Nephron progenitor cell (in vitro differentiated cells): ENCODE results near the gene CPNE2.

Experiments
- DNase-seq: peaks from one replicate; pipeline ENCODE4 v3.0.0; 2021
- H3K27ac Mint-ChIP-seq: 2 replicates; pipeline ENCODE4 v1.8.0; 2021; ENCODE audit warnings: mild to moderate bottlenecking, moderate library complexity, mixed read lengths
- H3K27me3 Mint-ChIP-seq: 2 replicates; pipeline ENCODE4 v1.8.0; 2021; ENCODE audit warnings: mild to moderate bottlenecking, low read depth, mixed read lengths; ENCODE audit not compliant: poor library complexity
- H3K36me3 Mint-ChIP-seq: 2 replicates; pipeline ENCODE4 v1.8.0; 2021; ENCODE audit warnings: low read depth, mixed read lengths
- H3K4me1 Mint-ChIP-seq: 2 replicates; pipeline ENCODE4 v1.8.0; 2021; ENCODE audit warnings: mixed read lengths
- H3K4me3 Mint-ChIP-seq: 2 replicates; pipeline ENCODE4 v1.8.0; 2021; ENCODE audit warnings: mild to moderate bottlenecking, moderate library complexity, mixed read lengths
- H3K9me3 Mint-ChIP-seq: 2 replicates; pipeline ENCODE4 v1.8.0; 2021; ENCODE audit warnings: mild to moderate bottlenecking, moderate library complexity, mixed read lengths
- TF ChIP-seq, protein P1 (sequence below): fragments of 200-600 bp; sonication (generic); IDR thresholded peaks from 2 replicates; pipeline ENCODE4 v1.5.0; 2021; ENCODE audit warnings: antibody characterized with exemption

CPNE2 gene

DNA sequence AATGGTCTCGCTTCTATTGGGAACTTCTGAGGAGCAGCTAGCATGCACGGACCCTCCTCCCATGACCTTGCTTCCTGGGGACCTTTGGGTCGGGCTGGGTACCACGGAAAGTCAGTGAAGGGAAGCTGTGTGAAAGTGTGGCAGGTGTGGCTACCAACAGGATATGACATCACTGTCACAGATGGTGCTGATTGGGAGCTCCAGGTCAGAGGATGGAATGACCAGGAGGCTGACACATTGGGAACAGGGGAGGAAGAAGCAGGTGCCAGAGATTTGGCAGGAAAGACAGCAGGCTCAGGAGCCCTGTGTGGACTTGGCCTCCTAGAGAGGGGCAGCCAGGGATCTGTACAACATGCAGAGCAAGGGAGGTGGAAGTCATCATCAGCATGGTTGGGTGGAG, 34.0 kb downstream of the CPNE2 start:
- Mint-ChIP-seq H3K9me3 (no peaks in the 10 kb centered on the region), H3K36me3 (no peaks in the 10 kb centered on the region), H3K27me3 (no peaks in the 10 kb centered on the region), H3K4me3 (no peak overlapping the region), H3K4me1 (peaks cover 23% of the 10 kb centered on the region), H3K27ac (no peak overlapping the region)
- DNase-seq: no peak
- TF ChIP-seq, protein P1, sequence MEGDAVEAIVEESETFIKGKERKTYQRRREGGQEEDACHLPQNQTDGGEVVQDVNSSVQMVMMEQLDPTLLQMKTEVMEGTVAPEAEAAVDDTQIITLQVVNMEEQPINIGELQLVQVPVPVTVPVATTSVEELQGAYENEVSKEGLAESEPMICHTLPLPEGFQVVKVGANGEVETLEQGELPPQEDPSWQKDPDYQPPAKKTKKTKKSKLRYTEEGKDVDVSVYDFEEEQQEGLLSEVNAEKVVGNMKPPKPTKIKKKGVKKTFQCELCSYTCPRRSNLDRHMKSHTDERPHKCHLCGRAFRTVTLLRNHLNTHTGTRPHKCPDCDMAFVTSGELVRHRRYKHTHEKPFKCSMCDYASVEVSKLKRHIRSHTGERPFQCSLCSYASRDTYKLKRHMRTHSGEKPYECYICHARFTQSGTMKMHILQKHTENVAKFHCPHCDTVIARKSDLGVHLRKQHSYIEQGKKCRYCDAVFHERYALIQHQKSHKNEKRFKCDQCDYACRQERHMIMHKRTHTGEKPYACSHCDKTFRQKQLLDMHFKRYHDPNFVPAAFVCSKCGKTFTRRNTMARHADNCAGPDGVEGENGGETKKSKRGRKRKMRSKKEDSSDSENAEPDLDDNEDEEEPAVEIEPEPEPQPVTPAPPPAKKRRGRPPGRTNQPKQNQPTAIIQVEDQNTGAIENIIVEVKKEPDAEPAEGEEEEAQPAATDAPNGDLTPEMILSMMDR: no peak

DNA sequence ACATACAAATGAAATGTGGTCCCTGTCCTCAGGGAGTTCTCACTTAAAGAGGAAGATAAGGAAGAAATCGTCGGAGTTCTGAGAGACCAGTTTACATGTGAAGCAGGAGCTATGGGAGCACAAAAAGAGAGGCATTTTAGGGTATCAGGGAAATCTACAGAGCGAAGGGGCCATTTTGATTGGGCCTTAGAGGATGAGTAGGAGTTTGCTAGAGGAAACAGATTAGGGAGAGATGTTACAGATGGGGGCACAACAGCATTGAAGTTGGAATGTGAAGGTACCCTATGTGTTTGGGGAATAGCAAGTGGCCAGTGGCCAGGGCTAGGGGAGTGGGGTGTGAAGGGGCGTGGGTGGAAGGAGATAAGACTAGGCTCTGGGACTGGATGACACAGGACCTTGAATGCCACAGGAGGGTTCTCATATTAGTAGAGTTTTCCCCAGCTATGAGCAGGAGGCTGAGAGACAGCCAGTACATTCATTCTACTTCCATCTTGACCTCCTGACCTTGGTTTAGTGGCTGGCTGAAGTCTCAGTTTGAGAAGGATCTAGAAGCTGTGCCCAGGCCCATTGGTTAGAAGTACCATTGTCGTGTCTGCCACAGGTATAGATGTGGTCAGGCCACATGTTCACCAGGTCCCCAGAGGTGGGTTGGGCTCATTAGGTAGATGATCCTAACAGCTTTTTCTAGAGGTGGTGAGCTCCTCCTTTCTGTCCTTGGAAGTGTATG, 34.8 kb downstream of the CPNE2 start:
- Mint-ChIP-seq H3K27ac (no peak overlapping the region), H3K27me3 (no peaks in the 10 kb centered on the region), H3K36me3 (no peaks in the 10 kb centered on the region), H3K4me3 (no peak overlapping the region), H3K4me1 (peaks cover 29% of the 10 kb centered on the region), H3K9me3 (no peaks in the 10 kb centered on the region)
- no peak for DNase-seq
- TF ChIP-seq, protein P1: no peak

DNA sequence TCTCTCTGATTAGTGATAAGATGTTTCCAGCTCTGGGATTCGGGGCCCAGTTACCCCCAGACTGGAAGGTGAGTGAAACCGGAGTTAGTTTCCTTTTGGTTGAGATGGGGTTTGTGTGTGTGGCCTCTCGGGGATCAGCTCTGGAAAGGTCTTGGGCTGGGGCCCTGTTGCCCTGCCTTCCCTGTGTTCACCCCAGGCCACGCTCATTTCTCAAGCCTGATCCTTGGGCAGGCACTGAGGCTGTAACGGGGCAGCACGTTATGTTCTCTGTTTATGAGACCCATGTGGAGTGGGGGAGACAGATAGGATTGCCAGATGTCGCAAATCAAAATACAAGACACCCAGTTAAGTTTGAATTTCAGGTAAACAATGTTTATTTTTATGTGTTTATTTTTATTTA, 35.5 kb downstream of the CPNE2 start:
- no peaks in the 10 kb centered on the region for H3K9me3 Mint-ChIP-seq
- no peak for DNase-seq
- H3K36me3 Mint-ChIP-seq: no peaks in the 10 kb centered on the region
- H3K27ac Mint-ChIP-seq: no peak overlapping the region
- H3K4me1 Mint-ChIP-seq: peaks cover 35% of the 10 kb centered on the region
- H3K27me3 Mint-ChIP-seq: no peaks in the 10 kb centered on the region
- H3K4me3 Mint-ChIP-seq: no peak overlapping the region
- TF ChIP-seq, protein P1: no peak

DNA sequence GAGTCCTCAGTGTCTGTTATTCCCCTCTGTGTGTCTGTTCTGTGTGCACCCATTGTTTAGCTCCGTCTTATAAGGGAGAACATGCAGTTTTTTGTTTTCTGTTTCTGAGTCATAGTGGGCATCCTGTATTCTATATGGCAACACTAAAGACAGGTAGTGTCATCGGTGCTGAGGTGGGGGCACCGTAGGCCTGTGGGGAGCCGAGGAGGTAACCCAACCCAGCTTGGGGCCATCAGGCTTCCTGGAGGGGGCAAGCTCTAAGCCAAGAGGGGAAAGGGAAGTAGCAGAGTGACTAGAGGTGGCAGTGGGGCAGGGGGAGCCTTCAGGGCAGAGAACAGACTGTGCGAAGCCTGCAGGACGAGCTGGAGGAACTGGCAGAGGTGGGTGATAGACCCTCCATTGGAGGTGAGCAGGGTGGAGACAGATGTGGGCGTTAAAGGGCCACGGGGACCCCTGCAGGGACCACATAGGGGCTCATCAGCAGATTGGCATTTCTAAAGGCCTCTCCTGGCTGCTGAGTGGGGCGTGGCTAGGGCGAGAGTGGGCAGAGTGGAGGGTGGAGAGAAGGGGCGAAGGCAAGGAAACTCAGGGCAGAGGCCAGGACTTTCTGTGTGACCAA, 36.5 kb downstream of the CPNE2 start:
- Mint-ChIP-seq H3K27ac (no peak overlapping the region), H3K4me1 (peaks cover 33% of the 10 kb centered on the region), H3K27me3 (no peaks in the 10 kb centered on the region), H3K4me3 (no peak overlapping the region), H3K9me3 (no peaks in the 10 kb centered on the region), H3K36me3 (no peaks in the 10 kb centered on the region)
- TF ChIP-seq, protein P1: no peak
- no peak for DNase-seq

DNA sequence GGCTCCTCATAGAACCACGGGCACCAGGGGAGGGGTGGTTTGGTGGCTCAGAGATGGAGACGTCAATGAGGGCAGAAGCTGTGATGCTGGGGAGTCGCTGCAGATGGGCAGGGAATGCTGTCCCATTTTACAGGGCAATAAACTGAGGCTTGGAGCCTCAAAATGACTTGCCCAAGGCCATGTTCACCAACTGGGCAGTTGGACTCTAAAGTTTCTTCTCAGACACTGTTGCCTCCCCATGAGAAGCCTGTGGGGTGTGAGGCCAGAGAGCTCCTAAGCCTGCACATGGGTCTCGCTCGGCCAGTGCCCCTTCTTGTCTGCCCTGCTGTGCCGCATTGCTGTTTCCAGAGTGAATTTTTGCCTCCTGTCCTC, 38.6 kb downstream of the CPNE2 start:
- Mint-ChIP-seq H3K4me1 (peaks cover 24% of the 10 kb centered on the region), H3K27me3 (no peaks in the 10 kb centered on the region), H3K27ac (no peak overlapping the region), H3K36me3 (no peaks in the 10 kb centered on the region), H3K4me3 (no peak overlapping the region), H3K9me3 (no peaks in the 10 kb centered on the region)
- TF ChIP-seq, protein P1: no peak
- no peak for DNase-seq
